Duodenal mucosa (tissue), 2 donors: ENCODE results near the gene DAAM1.

Experiments used
- H3K27ac ChIP-seq: one replicate; pipeline ENCODE4 v1.7.0; 2013; ENCODE audit warnings: low read depth, low read length
- H3K27me3 ChIP-seq, 2 donors: one replicate each; pipeline ENCODE4 v1.7.0; 2013; ENCODE audit warnings: low read length in 2 of 2, control low read depth in 1 of 2; ENCODE audit not compliant: insufficient read depth in 2 of 2, control insufficient read depth in 1 of 2
- H3K36me3 ChIP-seq, 2 donors: one replicate each; pipeline ENCODE4 v1.7.0; 2013; ENCODE audit warnings: low read length in 2 of 2, control low read depth in 1 of 2; ENCODE audit not compliant: insufficient read depth in 2 of 2, control insufficient read depth in 1 of 2
- H3K4me1 ChIP-seq, 2 donors: one replicate each; pipeline ENCODE4 v1.7.0; 2013; ENCODE audit warnings: low read length in 2 of 2, control low read depth in 1 of 2; ENCODE audit not compliant: insufficient read depth in 2 of 2, control insufficient read depth in 1 of 2
- H3K4me3 ChIP-seq, 2 donors: one replicate each; pipeline ENCODE4 v1.7.0; 2013; ENCODE audit warnings: low read length in 2 of 2, low read depth in 1 of 2
- H3K9ac ChIP-seq, 2 donors: one replicate each; pipeline ENCODE4 v1.7.0; 2013; ENCODE audit warnings: low read length in 2 of 2, low read depth in 1 of 2
- H3K9me3 ChIP-seq, 2 donors: one replicate each; pipeline ENCODE4 v1.7.0; 2013; ENCODE audit warnings: low read length in 2 of 2, control low read depth in 1 of 2; ENCODE audit not compliant: control insufficient read depth in 1 of 2

The DAAM1 gene

DNA sequence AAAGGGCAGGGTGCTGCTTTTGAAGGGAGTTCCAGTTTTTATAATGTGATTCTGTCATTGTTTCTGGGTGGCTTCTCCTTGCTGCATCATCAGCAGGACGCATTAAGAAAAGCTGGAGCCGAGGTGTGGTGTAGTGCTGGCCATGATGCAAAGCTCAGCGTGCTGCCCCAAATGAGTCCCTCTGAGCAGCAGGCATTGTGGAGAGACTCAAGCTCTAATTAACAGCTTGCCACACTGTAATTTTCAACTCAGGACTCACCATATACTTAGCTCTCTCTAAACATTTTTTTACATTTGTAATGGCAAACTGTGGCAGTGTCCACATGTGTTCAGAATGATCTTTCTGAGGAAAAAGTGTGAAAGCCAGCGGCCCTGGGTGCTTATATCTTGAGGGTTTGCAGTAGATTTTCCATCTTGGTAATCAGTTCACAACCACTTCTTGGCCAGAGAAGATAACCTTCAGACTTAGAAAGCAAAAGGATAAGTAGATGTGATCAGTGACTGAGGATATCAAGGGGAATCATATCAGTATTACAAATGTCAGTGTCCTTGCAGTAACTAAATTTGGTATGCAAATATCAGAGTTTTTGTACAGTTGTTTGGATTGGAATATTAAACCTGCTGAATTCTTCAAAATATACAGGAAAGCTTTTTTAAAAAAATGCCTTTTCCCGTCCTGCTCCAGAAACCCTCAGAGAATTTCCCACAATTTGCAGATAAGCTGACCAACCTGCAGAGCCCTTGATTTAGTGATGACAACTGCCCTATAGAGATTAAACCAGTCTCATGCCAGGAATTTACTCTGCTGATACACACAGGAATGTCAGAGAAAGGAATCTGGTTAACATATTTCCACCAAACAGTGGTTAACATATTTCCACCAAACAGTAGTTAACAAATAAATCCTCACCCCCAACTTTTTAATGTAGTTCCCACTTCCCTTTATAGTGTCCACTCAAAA, 63.6 kb downstream of the DAAM1 start:
- Histone ChIP-seq H3K27me3 (no peaks in the 10 kb centered on the region), H3K27ac (no peak overlapping the region), H3K4me1 (peaks cover 9 to 14% of the 10 kb centered on the region in 2 donors), H3K36me3 (no peaks in the 10 kb centered on the region), H3K9ac (no peak overlapping the region), H3K4me3 (no peak overlapping the region), H3K9me3 (no peaks in the 10 kb centered on the region)

DNA sequence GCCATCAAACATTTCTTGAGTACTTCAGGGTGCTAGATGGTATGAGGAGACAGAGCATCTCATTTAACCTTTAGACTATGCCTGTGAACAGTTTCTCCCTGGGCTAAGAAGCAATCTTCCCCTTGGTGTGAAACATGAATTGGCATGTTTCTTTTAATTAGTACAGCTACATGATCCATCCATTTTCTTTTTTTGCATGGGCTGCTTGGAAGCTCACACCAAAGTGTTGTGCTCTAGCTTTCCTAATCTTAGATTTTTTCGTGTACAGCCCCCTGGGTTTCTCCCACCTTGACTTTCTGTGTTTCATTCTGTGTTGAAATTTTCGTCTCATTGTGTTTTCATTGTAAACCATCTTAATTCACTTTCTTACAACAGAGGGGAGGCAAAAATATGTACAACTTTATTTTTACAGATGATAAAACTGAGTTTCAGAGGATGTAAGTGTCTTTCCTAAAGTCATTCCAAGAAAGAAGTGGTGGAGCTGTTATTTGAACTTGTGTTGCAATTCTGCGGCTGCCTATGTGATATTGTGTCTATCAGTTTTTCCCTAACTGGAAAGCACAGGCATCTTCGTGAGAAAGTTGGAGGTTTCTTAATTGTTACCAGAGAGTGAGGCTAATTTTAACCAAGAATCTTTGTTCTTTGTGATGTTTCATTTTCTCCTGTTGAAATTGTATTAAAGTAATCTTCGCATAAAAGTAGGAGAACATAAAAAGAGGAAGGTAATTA, 64.5 kb downstream of the DAAM1 start:
- H3K27ac ChIP-seq = no peak overlapping the region
- no peak overlapping the region for H3K9ac ChIP-seq
- H3K4me1 ChIP-seq = peaks cover 9 to 14% of the 10 kb centered on the region in 2 donors
- no peaks in the 10 kb centered on the region for H3K36me3 ChIP-seq
- no peaks in the 10 kb centered on the region for H3K9me3 ChIP-seq
- H3K4me3 ChIP-seq = no peak overlapping the region
- H3K27me3 ChIP-seq = no peaks in the 10 kb centered on the region

- no peak overlapping the region for H3K9ac ChIP-seq
- no peaks in the 10 kb centered on the region for H3K27me3 ChIP-seq
- H3K27ac ChIP-seq = no peak overlapping the region
- H3K4me3 ChIP-seq = no peak overlapping the region
- H3K4me1 ChIP-seq = peaks cover 9 to 14% of the 10 kb centered on the region in 2 donors
- no peaks in the 10 kb centered on the region for H3K36me3 ChIP-seq
- H3K9me3 ChIP-seq = no peaks in the 10 kb centered on the region
These were observed 65.1 kb downstream of the DAAM1 start for GRCh38 chr14:59253527-59253926.

GRCh38 chr14:59254146-59254910, 65.9 kb downstream of the DAAM1 start:
- Histone ChIP-seq H3K27ac (no peak overlapping the region), H3K27me3 (no peaks in the 10 kb centered on the region), H3K36me3 (no peaks in the 10 kb centered on the region), H3K9ac (no peak overlapping the region), H3K4me1 (peaks cover 9 to 14% of the 10 kb centered on the region in 2 donors), H3K9me3 (no peaks in the 10 kb centered on the region), H3K4me3 (no peak overlapping the region)

DNA sequence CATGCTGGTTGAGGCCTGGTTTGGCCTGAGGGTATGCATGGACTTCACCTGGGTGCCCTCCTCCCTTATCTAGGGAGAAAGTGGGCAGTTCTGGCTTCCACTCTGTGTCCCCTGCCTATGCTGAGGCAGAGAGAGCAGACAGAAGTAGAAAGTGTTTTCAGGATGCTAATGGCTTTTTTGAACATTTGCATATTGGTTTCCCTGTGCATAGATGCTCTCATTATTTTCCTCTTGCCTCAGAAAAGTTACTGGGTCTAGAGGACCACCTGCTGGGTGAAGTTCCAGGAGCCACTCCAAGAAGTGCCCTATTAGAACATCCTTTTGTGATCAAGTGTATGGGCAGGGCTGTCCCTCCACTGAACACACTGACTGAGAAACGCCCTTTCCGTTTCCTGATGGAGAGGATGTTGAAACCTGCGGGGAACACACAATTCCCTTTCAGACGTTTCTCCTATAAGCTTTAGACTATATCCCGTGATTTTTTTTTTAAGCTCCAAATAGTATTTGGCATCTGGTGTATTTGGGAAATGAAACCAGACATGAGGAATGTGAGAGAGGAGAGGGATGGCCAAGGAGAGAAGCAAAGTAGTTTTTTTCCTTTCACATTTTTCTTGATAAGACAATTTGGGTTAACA, 66.6 kb downstream of the DAAM1 start:
- Histone ChIP-seq H3K36me3 (no peaks in the 10 kb centered on the region), H3K9me3 (no peaks in the 10 kb centered on the region), H3K27ac (no peak overlapping the region), H3K27me3 (no peaks in the 10 kb centered on the region), H3K9ac (no peak overlapping the region), H3K4me1 (peaks cover 9 to 14% of the 10 kb centered on the region in 2 donors), H3K4me3 (no peak overlapping the region)

DNA sequence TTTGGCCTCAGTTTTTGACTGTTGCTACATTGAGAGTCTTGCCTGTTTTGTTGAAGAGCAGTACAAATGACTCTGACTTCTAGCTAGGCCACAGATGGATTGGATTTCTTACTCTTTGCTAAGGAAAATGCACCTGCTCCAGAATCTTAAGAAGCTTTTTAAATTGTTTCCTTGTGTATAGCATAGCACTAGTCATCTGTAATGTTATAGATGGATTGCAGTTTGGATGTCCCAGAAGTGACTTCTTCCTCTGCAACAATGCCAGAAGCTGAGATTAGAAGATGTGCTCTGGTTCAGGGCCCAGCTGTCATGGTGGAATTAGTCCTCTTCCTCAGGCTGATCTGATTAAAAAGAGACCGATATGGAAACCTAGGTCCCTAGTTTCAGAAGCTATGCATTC, 67.9 kb downstream of the DAAM1 start:
- Histone ChIP-seq H3K27ac (no peak overlapping the region), H3K27me3 (no peaks in the 10 kb centered on the region), H3K4me3 (no peak overlapping the region), H3K9ac (no peak overlapping the region), H3K9me3 (no peaks in the 10 kb centered on the region), H3K36me3 (no peaks in the 10 kb centered on the region), H3K4me1 (peaks cover 9 to 14% of the 10 kb centered on the region in 2 donors)

GRCh38 chr14:59261334-59261733, 72.9 kb downstream of the DAAM1 start:
- Histone ChIP-seq H3K27me3 (no peaks in the 10 kb centered on the region), H3K4me3 (no peak overlapping the region), H3K9ac (no peak overlapping the region), H3K36me3 (peaks cover 0 to 9% of the 10 kb centered on the region in 2 donors), H3K27ac (no peak overlapping the region), H3K4me1 (no peaks in the 10 kb centered on the region), H3K9me3 (no peaks in the 10 kb centered on the region)

DNA sequence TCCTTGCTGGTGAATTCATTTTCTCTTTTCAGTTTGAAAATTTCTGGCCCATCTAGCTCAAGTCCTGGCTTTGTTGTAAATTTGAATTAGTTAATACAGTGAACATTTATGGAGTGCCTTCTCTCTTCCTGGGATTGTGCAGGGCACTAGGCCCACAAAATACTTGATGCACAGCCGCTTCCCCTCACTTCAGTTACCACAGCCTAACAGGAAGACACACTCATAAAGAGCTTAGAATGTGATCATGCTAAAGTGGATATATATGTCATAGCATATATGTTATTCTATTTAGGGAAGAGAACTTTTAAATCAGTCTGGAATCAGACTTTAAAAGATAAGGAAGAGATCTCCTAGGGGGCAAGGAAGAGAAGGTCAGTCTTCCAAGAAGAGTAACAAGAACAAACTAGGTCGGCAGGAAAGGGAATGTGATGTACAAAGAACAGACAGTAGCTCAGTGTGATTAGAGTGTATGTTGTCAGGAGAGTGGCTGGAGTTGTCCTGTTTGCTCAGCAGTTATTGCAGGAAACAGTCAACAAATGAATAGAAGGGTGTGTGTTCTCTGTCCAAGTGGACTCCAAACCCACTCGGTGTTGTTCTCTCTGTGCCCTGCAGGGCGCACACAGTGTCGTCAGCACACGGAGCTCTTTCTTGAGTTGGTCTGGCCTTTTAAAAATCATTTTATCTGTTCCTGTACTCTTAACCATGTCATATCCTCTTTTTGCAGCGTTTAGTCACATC, 74.4 kb downstream of the DAAM1 start:
- Histone ChIP-seq H3K4me3 (no peak overlapping the region), H3K4me1 (no peaks in the 10 kb centered on the region), H3K27me3 (no peaks in the 10 kb centered on the region), H3K27ac (no peak overlapping the region), H3K9me3 (no peaks in the 10 kb centered on the region), H3K9ac (no peak overlapping the region), H3K36me3 (peaks cover 0 to 9% of the 10 kb centered on the region in 2 donors)

DNA sequence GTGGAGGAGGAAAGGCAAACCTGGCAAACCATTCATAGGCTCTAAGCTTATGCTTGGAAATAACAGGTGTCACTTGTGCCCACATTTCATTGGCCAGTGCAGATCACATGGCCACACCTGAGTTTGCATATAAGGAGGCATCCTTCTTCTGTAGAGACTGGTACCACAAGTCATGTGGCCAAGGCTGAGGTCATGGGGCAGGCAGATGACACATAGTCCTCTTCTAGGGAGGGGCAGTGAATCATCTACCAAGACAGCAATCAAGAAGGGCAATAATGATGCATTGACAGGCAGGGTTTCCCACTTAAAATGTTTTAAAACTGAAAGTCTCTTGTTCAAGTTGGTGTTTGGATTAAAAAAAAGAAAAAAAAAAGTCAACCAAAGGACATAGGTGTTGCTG, 77.3 kb downstream of the DAAM1 start:
- Histone ChIP-seq H3K9me3 (no peaks in the 10 kb centered on the region), H3K27ac (no peak overlapping the region), H3K4me1 (no peaks in the 10 kb centered on the region)

More for the DNA sequence above, 77.3 kb downstream of the DAAM1 start:
- Histone ChIP-seq H3K4me3 (no peak overlapping the region), H3K36me3 (peaks cover 0 to 9% of the 10 kb centered on the region in 2 donors), H3K9ac (no peak overlapping the region), H3K27me3 (no peaks in the 10 kb centered on the region)
